Epithelial cell of prostate (primary cell): ENCODE results near the gene IQGAP2.
"Not testable (repeated sequence)": the region's sequence is repeated elsewhere in the genome, so short reads cannot be mapped to it uniquely, and the experiment has no call there.

Source experiments
- DNase-seq: peaks from one replicate; pipeline ENCODE4 v3.0.0-alpha.2; 2011; ENCODE audit warnings: low read depth, low spot score
- H3K27ac ChIP-seq: fragments of 450-650 bp; 2 replicates; pipeline ENCODE4 v1.5.1; 2017; ENCODE audit warnings: mild to moderate bottlenecking

IQGAP2 gene

DNA sequence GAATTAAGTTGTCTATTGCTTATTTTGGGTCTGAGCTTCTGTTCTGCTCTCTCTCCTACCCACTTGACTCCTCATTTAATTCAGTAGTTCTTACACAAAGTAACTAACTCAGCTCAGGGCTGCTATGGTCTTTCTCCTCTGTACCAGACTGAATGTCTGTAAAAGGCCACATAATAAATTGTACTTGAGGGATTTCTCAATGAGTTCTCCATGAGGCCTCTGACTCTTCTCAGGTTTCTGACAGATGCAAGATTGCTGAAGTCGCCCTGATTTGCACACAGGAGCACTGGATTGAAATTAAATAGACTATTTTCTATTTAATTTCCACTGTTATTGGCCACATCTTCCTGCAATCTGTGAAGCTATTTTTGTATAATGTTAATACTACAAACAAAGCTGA, 2.9 kb downstream of the IQGAP2 start:
- no peak overlapping the region for H3K27ac ChIP-seq
- DNase-seq = no peak

DNA sequence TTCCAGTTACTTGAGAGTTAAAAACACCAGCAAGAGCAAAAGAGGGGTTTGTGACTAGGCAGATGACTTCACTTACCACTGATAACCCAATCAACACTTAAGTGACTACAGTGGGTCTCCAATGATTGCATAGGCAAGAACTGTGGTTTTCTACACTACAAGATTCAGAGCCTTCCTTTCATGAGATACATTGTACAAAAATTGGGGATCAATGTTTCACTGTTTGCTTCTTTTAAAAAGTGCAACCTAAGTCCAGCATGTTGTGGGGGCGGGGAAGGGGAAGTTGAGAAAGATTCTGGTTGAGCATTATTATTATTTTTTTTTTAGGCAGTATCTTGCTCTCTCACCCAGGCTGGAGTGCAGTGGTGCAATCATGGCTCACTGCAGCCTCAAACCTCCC, 3.6 kb downstream of the IQGAP2 start:
- no peak overlapping the region for H3K27ac ChIP-seq
- no peak for DNase-seq

DNA sequence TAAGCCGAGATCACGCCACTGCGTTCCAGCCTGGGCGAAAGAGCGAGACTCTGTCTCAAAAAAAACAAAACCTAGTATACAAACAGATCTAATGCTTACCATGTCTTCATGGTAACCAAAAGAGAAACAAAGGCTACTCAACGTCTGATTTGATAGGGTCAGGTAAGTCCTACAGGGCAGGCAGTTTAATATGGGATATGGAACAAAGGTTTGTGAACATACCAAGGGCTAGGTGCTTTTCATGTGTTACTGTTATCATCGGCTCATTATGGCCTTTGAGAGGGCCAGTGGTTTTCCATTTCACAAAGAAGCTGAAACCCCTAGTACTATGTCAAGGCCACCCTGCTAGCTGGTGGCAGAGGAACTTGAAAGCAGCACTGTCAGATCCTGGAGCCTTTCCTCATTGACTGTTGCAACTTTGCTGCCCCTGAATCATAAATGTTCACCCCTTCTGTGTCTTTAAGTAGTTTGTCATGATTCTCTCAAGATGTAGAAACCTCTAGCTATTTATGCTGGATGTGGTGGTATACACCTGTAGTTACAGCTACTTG, 5.1 kb downstream of the IQGAP2 start:
- H3K27ac ChIP-seq = no peak overlapping the region
- DNase-seq = no peak

DNA sequence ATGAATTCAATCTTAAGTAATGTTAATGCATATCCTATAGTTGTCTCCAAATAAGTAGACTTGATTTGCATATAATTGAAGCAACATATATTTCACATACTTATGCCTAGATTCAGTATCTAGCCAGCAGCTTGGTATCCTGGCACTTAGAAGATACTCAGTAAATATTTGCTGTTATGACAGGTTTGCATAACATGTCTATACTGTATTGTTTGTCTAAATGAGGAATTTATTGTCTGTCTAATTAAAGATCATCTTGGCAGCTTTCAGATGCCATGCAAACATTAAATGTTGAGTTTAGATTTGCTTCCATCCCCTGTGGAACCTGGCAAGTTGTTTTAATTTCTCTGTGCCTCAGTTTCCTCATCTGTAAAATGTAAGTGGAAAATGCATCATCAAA, 9.4 kb downstream of the IQGAP2 start:
- no peak overlapping the region for H3K27ac ChIP-seq

DNA sequence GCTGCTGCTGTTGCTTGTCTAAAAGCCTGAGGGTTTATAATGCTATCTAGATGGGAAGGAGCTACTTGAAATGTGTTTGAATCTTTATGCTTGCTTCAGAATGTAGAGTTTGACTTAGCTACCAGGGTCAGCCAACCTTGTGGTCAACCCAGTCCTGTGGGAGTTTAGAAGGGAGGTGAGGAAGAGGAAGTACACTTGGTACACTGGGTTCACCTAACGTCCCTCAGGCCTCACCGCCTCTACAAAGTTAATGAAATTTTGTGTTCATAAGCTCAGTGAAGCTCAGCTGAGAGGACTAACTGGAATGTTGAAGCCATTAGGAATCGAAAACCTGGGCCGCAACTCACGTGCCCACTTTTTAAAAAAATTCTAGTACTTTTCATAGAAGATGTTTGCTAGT, 10.7 kb downstream of the IQGAP2 start:
- H3K27ac ChIP-seq = no peak overlapping the region

More for the DNA sequence above, 9.4 kb downstream of the IQGAP2 start:
- DNase-seq = no peak

DNA sequence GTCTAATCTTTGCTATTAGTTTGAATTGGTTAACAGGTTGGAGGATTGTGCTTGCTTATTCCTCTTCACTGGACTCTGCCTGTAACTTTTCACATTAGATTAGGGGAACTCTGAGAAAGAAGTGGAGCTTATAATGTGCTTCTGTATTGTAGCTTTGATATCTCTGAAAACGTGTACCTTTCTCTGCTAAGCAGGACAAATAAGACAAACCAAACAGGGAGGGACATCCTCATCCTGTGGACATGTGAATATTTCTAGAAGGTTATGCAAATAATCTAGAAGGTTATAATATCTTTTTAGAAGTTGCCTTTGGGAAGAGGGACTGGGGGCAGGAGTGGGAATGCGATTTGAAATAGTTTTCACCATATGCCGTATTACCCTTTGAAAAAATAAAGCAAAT, 11.7 kb downstream of the IQGAP2 start:
- no peak for DNase-seq
- H3K27ac ChIP-seq = no peak overlapping the region

More for the DNA sequence above, 10.7 kb downstream of the IQGAP2 start:
- no peak for DNase-seq

DNA sequence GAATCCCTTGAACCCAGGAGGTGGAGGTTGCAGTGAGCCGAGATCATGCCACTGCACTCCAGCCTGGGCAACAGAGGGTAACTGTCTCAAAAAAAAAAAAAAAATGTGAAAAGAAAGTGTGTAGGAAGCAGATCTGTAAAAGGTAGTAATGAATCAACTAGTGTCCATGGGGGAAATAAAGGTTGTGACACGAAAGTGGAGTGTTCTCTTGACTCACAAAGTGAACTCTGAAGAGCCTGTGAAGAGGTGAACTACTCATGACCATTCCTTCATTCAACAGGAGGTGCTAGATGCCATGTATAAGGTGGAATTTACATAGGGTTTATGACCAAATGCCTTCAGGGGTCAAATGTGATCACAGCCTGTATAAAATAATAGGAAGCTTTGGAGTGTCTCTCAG, 12.8 kb downstream of the IQGAP2 start:
- DNase-seq = no peak
- H3K27ac ChIP-seq = no peak overlapping the region

DNA sequence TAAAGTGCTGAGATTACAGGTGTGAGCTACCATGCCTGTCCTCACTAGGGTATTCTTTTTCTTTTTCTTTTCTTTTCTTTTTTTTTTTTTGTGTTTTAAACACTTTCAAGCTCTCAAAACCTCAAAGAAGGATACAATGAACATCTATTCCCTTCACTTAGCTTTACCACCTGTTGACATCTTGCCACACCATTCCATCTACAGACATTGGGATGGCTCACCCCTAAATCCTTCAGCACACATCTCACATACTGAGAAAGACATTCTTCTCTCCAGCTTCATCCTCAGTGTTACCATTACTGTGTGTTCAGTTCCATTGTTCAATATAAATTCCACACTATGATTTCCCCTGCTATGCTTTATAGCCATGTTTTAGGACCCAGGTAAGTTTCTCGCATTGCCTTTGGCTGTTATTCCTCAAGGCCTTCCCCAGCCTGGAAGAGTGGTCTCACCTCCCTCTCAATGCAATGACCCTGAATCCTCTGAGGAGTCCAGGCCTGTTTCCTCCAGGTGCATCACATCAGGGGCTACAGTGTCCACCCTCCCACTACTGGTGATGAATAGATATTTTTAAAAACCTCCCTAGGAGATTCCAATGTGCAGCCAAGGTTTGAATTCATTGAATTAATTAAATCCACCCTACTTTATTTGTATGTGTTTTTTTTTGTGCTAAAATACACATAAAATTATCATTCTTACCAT, 16.7 kb downstream of the IQGAP2 start:
- no peak overlapping the region for H3K27ac ChIP-seq
- no peak for DNase-seq

DNA sequence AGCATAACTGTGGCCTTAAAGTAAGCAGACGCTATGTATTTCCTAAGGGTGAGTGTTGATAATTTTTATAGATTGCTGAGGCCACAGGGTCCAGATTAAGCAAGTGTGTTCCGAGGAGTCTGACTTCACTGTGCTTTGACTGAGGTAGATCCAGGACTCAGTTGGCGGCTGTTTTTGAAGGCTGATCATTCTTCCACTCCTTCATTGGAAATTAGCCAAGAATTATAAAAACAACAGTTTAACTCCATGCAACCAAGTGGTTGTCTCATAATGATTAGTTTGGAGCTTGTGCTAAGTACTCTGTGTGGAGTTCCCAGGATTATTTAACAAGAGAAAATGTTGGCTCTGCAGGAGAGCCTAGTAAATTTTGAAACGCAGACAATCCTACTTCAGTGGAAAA, 19.1 kb downstream of the IQGAP2 start:
- H3K27ac ChIP-seq = no peak overlapping the region
- DNase-seq = no peak

DNA sequence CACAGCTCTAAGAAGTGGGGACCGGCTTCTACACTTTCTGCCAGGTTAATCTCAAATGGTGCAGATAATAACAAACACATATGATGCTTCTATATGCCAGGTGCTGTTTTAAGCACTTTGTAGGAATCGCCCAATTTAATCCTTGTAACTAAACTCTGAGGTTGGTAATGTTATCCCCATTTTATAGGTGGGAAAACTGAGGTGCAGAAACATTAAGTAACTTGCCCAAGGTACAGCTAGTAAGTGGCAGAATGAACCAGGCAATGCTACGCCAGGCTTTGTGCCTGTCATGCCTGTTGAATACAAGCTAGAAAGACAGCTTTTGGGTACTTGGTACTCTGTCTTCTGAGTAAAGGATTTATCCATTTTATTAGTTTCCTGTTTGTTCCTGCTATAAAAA, 19.7 kb downstream of the IQGAP2 start:
- H3K27ac ChIP-seq = no peak overlapping the region
- no peak for DNase-seq

DNA sequence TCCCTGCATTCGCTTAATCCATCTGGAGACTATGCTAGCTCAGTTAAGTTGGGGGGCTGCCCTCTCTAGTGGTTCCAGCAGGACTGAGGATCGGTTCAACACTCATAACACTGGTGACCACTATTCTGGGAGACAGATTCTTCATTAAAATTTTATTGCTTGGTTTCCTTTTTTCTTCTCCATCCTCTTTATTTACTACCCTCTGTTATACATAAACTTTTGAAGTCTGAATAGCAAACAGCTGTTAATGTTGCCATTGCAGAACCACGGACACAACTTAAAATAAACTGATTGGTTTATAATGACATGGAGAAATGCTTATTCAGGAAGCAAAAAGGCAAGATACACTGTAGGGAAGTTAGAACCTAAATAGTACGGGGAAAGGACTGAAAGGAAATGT, 22.1 kb downstream of the IQGAP2 start:
- DNase-seq = no peak

DNA sequence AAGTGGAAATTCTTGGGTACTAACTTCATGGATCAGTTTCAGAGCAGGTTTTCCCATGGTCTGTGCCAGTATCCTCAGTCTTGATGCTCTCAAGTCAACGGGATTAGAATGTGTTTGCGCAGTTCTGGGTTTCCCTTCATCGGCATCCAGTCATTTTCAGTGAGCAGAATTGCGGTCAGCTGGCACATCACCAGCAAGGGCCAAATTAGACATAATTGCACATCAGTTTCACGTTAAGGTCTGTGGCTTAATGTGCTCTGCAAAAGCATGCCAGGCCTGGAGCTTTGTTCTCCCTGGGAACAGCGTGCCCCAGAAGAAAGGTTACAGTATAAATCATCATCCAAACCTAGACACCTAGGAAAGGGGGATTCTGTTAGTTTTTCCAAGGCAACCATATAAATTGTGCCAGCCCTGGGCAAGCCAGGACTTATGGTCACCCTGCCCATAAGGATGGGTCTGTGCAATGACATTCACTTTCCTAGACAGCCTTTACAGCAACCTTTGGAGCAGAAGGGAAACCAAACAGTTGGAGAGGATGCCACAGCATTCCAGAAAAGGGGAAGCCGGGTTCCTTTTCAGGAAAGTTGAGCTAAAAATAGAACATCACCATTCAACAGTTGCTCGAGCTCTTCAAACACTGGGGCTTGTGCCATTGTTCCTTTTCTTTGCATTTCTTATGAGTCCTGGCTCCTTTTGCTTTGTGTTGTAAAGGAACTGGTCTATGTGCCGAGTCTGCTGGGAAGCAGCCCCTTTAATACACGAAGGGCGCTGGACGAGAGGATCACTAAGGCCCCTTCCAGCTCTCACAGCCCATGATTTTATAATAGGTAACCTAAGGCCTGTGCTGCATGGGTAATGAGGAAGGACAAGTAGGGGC, 23.1 kb downstream of the IQGAP2 start:
- H3K27ac ChIP-seq = no peak overlapping the region

More for the DNA sequence above, 22.1 kb downstream of the IQGAP2 start:
- no peak overlapping the region for H3K27ac ChIP-seq

DNA sequence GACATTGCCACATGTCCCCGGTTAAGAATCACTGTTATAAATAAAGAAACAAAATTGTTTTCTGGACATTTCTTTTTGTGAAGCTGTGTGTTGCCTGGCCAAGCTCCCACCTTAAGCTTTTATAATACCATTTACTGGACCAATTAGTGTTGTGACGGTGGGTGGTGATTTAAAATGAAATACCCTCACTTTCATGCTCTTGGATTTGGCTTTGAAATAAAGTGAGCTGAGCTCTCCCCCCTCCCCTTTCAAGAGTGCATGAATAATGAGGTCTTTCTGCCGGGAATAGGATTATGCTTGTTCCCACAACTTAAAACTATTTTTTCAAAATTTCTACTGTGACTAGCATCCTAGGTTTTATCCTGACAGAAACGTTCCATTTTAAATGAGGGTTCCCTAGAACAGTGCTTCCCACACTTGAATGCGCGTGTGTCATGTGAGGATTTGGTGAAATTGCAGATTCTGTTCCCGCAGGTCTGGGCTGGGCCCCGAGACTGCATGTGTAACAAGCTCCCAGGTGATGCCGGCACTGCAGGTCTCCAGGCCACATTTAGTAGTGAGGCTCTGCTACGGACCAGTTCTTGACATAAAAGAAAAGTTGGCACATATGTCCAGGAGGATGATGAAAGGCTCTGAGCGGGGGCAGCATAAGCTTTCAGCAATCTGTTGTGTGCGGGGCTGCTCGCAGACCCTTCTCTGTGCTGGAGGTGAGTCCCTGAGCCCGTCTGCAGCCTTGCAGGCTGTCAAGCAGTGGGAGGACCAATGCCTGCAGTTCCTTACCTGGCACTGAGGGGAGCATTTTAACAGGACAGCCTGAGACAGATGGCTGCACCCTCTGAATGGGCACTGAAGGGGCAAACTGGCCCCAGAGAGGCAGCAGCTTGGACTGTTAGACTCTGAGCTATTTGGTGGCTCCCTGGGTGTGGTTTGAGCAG, 24.4 kb downstream of the IQGAP2 start:
- no peak overlapping the region for H3K27ac ChIP-seq
- no peak for DNase-seq

More for the DNA sequence above, 23.1 kb downstream of the IQGAP2 start:
- no peak for DNase-seq

DNA sequence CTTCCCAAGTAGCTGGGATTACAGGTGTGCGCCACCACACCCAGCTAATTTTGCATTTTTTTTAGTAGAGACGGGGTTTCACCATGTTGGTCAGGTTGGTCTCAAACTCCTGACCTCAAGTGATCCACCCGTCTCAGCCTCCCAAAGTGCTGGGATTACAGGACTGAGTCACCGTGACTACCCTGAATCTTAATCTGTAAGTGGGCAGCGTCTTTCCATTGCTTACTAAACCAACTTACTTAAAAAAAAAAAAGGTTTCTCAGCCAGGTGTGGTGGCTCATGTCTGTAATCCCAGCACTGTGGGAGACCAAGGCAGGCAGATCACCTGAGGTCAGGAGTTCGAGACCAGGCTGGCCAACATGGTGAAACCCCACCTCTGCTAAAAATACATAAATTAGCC, 25.5 kb downstream of the IQGAP2 start:
- not testable (repeated sequence) for DNase-seq

DNA sequence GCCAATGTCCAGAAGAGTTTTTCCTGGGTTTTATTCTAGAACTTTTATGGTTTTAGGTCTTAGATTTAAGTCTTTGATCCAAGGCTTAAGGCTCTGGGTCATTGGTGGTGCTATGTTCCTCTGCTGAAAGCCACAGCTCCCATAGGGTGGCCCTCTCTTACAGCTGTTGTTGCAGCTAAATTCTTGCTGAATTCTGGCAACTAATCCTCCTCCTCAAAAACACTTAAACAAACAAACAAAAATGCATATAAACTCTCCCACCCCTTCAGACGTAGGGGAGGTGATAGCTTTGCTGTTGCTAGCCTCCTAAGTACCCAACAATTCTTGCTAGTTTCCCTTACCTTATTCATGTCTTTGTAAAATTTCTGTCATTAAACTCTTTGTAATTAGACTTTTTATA, 30.2 kb downstream of the IQGAP2 start:
- no peak for DNase-seq
- no peak overlapping the region for H3K27ac ChIP-seq

More for the DNA sequence above, 25.5 kb downstream of the IQGAP2 start:
- H3K27ac ChIP-seq = not testable (repeated sequence)

DNA sequence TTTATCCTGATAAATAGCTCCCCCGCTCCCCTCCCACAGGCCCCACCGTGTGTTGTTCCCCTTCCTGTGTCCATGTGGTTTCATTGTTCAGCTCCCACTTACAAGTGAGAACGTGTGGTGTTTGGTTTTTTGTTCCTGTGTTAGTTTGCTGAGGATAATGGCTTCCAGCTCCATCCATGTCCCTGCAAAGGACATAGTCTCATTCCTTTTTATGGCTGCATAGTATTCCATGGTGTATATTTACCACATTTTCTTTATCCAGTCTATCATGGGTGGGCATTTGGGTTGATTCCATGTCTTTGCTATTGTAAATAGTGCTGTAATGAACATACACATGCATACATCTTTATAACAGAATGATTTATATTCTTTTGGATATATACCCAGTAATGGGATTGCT, 34.4 kb downstream of the IQGAP2 start:
- not testable (repeated sequence) for H3K27ac ChIP-seq, DNase-seq

DNA sequence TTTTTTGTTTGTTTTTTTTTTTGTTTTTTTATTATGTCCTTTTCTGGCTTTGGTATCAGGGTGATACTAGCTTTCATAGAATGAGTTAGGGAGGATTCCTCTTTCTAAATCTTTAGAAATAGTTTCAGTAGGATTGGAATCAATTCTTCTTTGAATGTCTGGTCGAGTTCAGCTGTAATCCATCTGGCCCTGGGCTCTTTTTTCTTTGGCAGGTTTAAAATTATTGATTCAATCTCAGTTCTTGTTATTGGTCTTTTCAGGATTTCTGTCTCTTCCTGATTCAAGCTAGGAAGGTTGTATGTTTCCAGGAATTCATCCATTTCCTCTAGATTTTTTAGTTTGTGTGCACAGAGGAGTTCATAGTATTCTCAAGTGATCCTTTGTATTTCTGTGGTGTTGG, 34.9 kb downstream of the IQGAP2 start:
- H3K27ac ChIP-seq = no peak overlapping the region
- no peak for DNase-seq

DNA sequence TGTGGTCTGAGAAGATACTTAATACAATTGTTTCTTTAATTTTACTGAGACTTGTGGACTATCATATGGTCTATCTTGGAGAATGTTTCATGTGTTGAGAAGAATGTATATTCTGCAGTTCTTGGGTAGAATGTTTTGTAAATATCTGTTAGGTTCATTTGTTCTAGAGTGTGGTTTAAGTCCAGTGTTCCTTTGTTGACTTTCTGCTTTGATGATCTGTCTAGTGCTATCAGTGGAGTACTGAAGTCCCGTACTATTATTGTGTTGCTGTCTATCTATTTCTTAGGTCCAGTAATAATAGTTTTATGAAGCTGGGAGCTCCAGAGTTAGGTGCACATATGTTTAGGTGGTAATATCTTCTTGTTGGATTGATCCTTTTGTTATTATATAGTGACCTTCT, 36.1 kb downstream of the IQGAP2 start:
- DNase-seq = no peak
- H3K27ac ChIP-seq = no peak overlapping the region

DNA sequence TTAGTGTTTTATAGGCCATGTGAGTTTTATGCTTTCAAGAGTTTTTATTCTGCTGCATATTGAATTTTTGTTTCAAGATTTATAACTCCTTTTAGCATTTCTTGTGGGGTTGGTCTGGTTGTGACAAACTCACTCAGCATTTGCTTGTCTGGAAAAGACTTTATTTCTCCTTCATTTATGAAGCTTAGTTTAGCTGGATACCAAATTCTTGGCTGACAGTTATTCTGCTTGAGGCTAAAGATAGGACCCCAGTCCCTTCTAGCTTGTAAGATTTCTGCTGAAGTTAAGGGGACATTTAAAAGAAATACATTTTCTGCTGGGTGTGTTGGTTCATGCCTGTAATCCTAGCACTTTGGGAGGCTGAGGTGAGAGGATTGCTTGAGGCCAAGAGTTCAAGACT, 36.8 kb downstream of the IQGAP2 start:
- no peak overlapping the region for H3K27ac ChIP-seq

DNA sequence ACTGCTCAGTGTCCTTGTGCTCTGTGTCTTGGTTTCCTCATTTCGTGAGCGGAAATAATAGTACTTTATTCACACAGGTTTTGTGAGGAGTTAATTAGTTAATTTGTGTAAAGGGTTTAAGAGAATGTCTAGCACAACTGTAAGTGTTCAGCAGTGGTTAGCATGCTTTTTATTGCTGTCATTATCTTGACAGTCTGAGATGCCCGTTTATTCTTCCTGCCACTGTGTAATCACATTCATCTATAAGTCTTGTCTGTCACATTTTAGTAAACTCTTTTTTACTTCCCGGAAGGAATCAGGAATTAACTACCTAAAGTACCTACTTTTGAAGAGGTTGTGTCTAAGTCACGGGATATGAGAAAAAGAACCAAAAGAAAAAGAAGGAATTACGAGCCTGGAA, 38.0 kb downstream of the IQGAP2 start:
- H3K27ac ChIP-seq = no peak overlapping the region
- no peak for DNase-seq

More for the DNA sequence above, 36.8 kb downstream of the IQGAP2 start:
- DNase-seq = no peak
